H9 (cell line): ENCODE results near the gene MESP1. TPM values are rescaled to one million over a fixed set of nuclear protein-coding genes. Genes with fewer than 3 reads are reported as not detected.

Source experiments
- DNase-seq: peaks from one replicate; pipeline ENCODE4 v3.0.0-alpha.2; 2017
- H2AFZ ChIP-seq: one replicate; pipeline ENCODE4 v1.6.1; 2013; ENCODE audit warnings: mild to moderate bottlenecking, low read length, control low read depth, moderate library complexity
- H2AK5ac ChIP-seq: 2 replicates; pipeline ENCODE4 v1.6.1; 2013; ENCODE audit warnings: low read length, control low read depth, mixed read lengths; ENCODE audit not compliant: insufficient read length
- H2BK120ac ChIP-seq: one replicate; pipeline ENCODE4 v1.6.1; 2013; ENCODE audit warnings: low read depth, mild to moderate bottlenecking, low read length, control low read depth, inconsistent platforms; ENCODE audit not compliant: poor library complexity, severe bottlenecking
- H2BK12ac ChIP-seq: 2 replicates; pipeline ENCODE4 v1.6.1; 2013; ENCODE audit warnings: low read length, control low read depth, mixed read lengths, low read depth; ENCODE audit not compliant: insufficient read length
- H2BK15ac ChIP-seq: 2 replicates; pipeline ENCODE4 v1.6.1; 2013; ENCODE audit warnings: low read depth, low read length, control low read depth
- H2BK20ac ChIP-seq: one replicate; pipeline ENCODE4 v1.6.1; 2013; ENCODE audit warnings: low read depth, mild to moderate bottlenecking, low read length, control low read depth, inconsistent platforms; ENCODE audit not compliant: poor library complexity, severe bottlenecking
- H2BK5ac ChIP-seq: 2 replicates; pipeline ENCODE4 v1.6.1; 2013; ENCODE audit warnings: low read length, control low read depth, mixed read lengths; ENCODE audit not compliant: insufficient read length
- H3K14ac ChIP-seq: 2 replicates; pipeline ENCODE4 v1.6.1; 2013; ENCODE audit warnings: low read length, control low read depth; ENCODE audit not compliant: insufficient read depth
- H3K18ac ChIP-seq: 2 replicates; pipeline ENCODE4 v1.6.1; 2013; ENCODE audit warnings: low read depth, mild to moderate bottlenecking, mixed read lengths, low read length, control low read depth; ENCODE audit not compliant: insufficient read length
- H3K23ac ChIP-seq: 2 replicates; pipeline ENCODE4 v1.6.1; 2013; ENCODE audit warnings: low read length, control low read depth, mixed read lengths, low read depth; ENCODE audit not compliant: insufficient read length
- H3K23me2 ChIP-seq: 2 replicates; pipeline ENCODE4 v1.6.1; 2013; ENCODE audit warnings: low read depth, mild to moderate bottlenecking, mixed read lengths, low read length, control low read depth; ENCODE audit not compliant: insufficient read length, poor library complexity, severe bottlenecking
- H3K27ac ChIP-seq: 2 replicates; pipeline ENCODE4 v1.5.1; 2013; ENCODE audit warnings: low read length, control low read depth, mixed read lengths, low read depth; ENCODE audit not compliant: insufficient read length
- H3K27me3 ChIP-seq: 2 replicates; pipeline ENCODE4 v1.6.1; 2013; ENCODE audit warnings: low read length, control low read depth, inconsistent platforms; ENCODE audit not compliant: insufficient read depth
- H3K4ac ChIP-seq: 2 replicates; pipeline ENCODE4 v1.6.1; 2013; ENCODE audit warnings: low read depth, mild to moderate bottlenecking, control low read depth, inconsistent platforms, low read length, moderate library complexity
- H3K4me1 ChIP-seq: 2 replicates; pipeline ENCODE4 v1.6.1; 2013; ENCODE audit warnings: low read length, control low read depth, inconsistent platforms; ENCODE audit not compliant: insufficient read depth
- H3K4me2 ChIP-seq: 2 replicates; pipeline ENCODE4 v1.6.1; 2013; ENCODE audit warnings: low read length, control low read depth, mixed read lengths; ENCODE audit not compliant: insufficient read length, insufficient read depth
- H3K56ac ChIP-seq: 2 replicates; pipeline ENCODE4 v1.6.1; 2013; ENCODE audit warnings: low read depth, mild to moderate bottlenecking, mixed read lengths, low read length, control low read depth; ENCODE audit not compliant: insufficient read length
- H3K79me1 ChIP-seq: 2 replicates; pipeline ENCODE4 v1.6.1; 2013; ENCODE audit warnings: low read depth, mild to moderate bottlenecking, moderate library complexity, low read length, control low read depth, inconsistent platforms; ENCODE audit not compliant: insufficient read depth, poor library complexity, severe bottlenecking
- H3K79me2 ChIP-seq: 2 replicates; pipeline ENCODE4 v1.6.1; 2013; ENCODE audit warnings: low read length, control low read depth, inconsistent platforms; ENCODE audit not compliant: insufficient read depth
- H3K9ac ChIP-seq: 2 replicates; pipeline ENCODE4 v1.6.1; 2013; ENCODE audit warnings: low read length, control low read depth, mixed read lengths; ENCODE audit not compliant: insufficient read length; ENCODE audit errors: extremely low read depth
- H3K9me3 ChIP-seq: one replicate; pipeline ENCODE4 v1.6.1; 2013; ENCODE audit warnings: low read depth, low read length, inconsistent platforms; ENCODE audit not compliant: control insufficient read depth
- H3T11ph ChIP-seq: one replicate; pipeline ENCODE4 v1.6.1; 2013; ENCODE audit warnings: mild to moderate bottlenecking, low read length, control low read depth, inconsistent platforms
- H4K20me1 ChIP-seq: one replicate; pipeline ENCODE4 v1.6.1; 2013; ENCODE audit not compliant: control insufficient read depth, insufficient read length, insufficient read depth
- H4K5ac ChIP-seq: 2 replicates; pipeline ENCODE4 v1.6.1; 2013; ENCODE audit warnings: low read depth, mild to moderate bottlenecking, mixed read lengths, low read length, control low read depth; ENCODE audit not compliant: insufficient read length
- H4K8ac ChIP-seq: replicated peaks from 2 replicates; pipeline ENCODE4 v1.6.1; 2013; ENCODE audit warnings: low read length, control low read depth, mixed read lengths, low read depth; ENCODE audit not compliant: insufficient read length
- H4K91ac ChIP-seq: 2 replicates; pipeline ENCODE4 v1.6.1; 2013; ENCODE audit warnings: low read depth, mild to moderate bottlenecking, moderate library complexity, mixed read lengths, low read length, control low read depth; ENCODE audit not compliant: insufficient read length
- H3K27ac Mint-ChIP-seq, 3 experiments: 2 replicates in 2 of 3; 3 replicates in 1 of 3; pipeline ENCODE4 v1.8.0; 2020 to 2021; ENCODE audit warnings: mixed read lengths in 3 of 3, mild to moderate bottlenecking in 1 of 3, moderate library complexity in 1 of 3
- H3K27me3 Mint-ChIP-seq: 2 replicates; pipeline ENCODE4 v1.8.0; 2021; ENCODE audit warnings: low read depth, mild to moderate bottlenecking, moderate library complexity, mixed read lengths
- H3K36me3 Mint-ChIP-seq, 3 experiments: 2 replicates in 2 of 3; 3 replicates in 1 of 3; pipeline ENCODE4 v1.8.0; 2020 to 2021; ENCODE audit warnings: low read depth in 3 of 3, mixed read lengths in 3 of 3; ENCODE audit not compliant: insufficient read depth in 1 of 3
- H3K4me1 Mint-ChIP-seq, 2 experiments: 2 replicates each; pipeline ENCODE4 v1.8.0; 2020; ENCODE audit warnings: mixed read lengths in 2 of 2
- H3K4me3 Mint-ChIP-seq, 2 experiments: 2 replicates in 1 of 2; 3 replicates in 1 of 2; pipeline ENCODE4 v1.8.0; 2020 to 2021; ENCODE audit warnings: mild to moderate bottlenecking in 2 of 2, mixed read lengths in 2 of 2, moderate library complexity in 1 of 2
- H3K9me3 Mint-ChIP-seq, 2 experiments: 2 replicates in 1 of 2; 3 replicates in 1 of 2; pipeline ENCODE4 v1.8.0; 2020; ENCODE audit warnings: mild to moderate bottlenecking in 2 of 2, mixed read lengths in 2 of 2, moderate library complexity in 1 of 2
- WGBS: extraction: QIAGEN DNeasy Blood & Tissue Kit; methylation state at CpG from one replicate; pipeline ENCODE4 v1.1.7; 2013; ENCODE audit warnings: missing lambda C conversion rate, low lambda C conversion rate, mixed read lengths; ENCODE audit not compliant: insufficient read length; ENCODE audit errors: extremely low coverage; 5-methylcytosine and 5-hydroxymethylcytosine counted together
- total RNA-seq: library from RNA; stranded (reverse); gene quantifications from 2 replicates; pipeline ENCODE4 v1.2.1, GENCODE V29; 2021
- TF ChIP-seq, protein P1 (sequence below): fragments of 200-600 bp; sonication (generic); conservative IDR thresholded peaks from 3 replicates; pipeline ENCODE4 v1.8.0; 2021; ENCODE audit warnings: antibody characterized with exemption, mild to moderate bottlenecking

Gene MESP1
- total RNA-seq, 1 experiment from 2014 or later: not detected

DNA sequence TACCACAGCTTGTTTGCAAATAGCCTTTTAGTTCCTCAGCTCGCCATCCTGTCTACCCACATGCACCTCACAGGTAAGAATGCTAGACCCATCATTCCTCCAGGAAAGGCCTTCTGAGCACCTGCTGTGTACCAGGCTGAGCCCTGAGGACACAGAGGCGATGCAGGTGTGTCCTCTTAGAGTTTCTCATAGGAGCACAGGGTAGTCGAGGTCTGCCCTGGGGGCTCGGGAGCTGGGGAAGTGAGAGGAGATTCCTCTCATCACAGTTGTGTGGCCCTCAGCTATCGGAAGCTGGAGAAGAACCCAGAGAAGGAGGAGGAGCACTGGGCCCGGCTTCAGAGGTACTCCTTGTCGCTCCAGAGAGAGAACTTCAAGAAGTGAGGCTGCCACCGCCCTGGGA is 8.0 kb downstream of the MESP1 start:
- no peaks in the 10 kb centered on the region for H3K9me3 Mint-ChIP-seq
- Histone ChIP-seq H2AFZ (no peak overlapping the region), H3K18ac (no peak overlapping the region), H2BK12ac (no peak overlapping the region), H4K8ac (no peak overlapping the region), H3T11ph (no peak overlapping the region), H2AK5ac (no peak overlapping the region), H3K9ac (no peak overlapping the region), H3K27ac (no peak overlapping the region), H2BK5ac (no peak overlapping the region), H3K79me2 (no peaks in the 10 kb centered on the region), H3K23me2 (peaks cover 8% of the 10 kb centered on the region), H2BK120ac (no peak overlapping the region), H3K9me3 (no peaks in the 10 kb centered on the region), H2BK15ac (no peak overlapping the region), H2BK20ac (no peak overlapping the region), H3K4me2 (no peak overlapping the region), H3K23ac (no peak overlapping the region), H3K56ac (no peak overlapping the region), H3K4me1 (no peaks in the 10 kb centered on the region; the same call in 1 of the 2 replicates), H4K20me1 (no peaks in the 10 kb centered on the region), H3K79me1 (no peaks in the 10 kb centered on the region), H4K91ac (no peak overlapping the region), H3K4ac (no peak overlapping the region), H4K5ac (no peak overlapping the region), H3K14ac (no peak overlapping the region), H3K27me3 (peaks cover 11% of the 10 kb centered on the region)
- H3K36me3 Mint-ChIP-seq: no peaks in the 10 kb centered on the region
- peaks cover 5 to 7% of the 10 kb centered on the region in 2 experiments; a peak in 3 of 4 replicates for H3K4me1 Mint-ChIP-seq
- no peak overlapping the region for H3K27ac Mint-ChIP-seq
- peaks cover 23% of the 10 kb centered on the region for H3K27me3 Mint-ChIP-seq
- no CpG with 5 or more reads among the region's 8 CpGs for WGBS
- no peak overlapping the region for H3K4me3 Mint-ChIP-seq
- no peak for DNase-seq
- TF ChIP-seq, protein P1, sequence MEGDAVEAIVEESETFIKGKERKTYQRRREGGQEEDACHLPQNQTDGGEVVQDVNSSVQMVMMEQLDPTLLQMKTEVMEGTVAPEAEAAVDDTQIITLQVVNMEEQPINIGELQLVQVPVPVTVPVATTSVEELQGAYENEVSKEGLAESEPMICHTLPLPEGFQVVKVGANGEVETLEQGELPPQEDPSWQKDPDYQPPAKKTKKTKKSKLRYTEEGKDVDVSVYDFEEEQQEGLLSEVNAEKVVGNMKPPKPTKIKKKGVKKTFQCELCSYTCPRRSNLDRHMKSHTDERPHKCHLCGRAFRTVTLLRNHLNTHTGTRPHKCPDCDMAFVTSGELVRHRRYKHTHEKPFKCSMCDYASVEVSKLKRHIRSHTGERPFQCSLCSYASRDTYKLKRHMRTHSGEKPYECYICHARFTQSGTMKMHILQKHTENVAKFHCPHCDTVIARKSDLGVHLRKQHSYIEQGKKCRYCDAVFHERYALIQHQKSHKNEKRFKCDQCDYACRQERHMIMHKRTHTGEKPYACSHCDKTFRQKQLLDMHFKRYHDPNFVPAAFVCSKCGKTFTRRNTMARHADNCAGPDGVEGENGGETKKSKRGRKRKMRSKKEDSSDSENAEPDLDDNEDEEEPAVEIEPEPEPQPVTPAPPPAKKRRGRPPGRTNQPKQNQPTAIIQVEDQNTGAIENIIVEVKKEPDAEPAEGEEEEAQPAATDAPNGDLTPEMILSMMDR: no peak
